Neural progenitor cell (in vitro differentiated cells): ENCODE data around the gene ERICH6. TPM values are rescaled to one million over a fixed set of nuclear protein-coding genes. Genes with fewer than 3 reads are reported as not detected.

Experiments used
- DNase-seq: peaks from one replicate; pipeline ENCODE4 v3.0.0-alpha.2; 2016; ENCODE audit warnings: low spot score
- H2AFZ ChIP-seq: fragments of 200-600 bp; sonication (generic); replicated peaks from 2 replicates; pipeline ENCODE4 v1.6.1; 2016; ENCODE audit warnings: antibody characterized with exemption
- H3F3A ChIP-seq: fragments of 200-600 bp; sonication (generic); 2 replicates; pipeline ENCODE4 v1.6.1; 2016; ENCODE audit warnings: antibody characterized with exemption, low read depth
- H3K27ac ChIP-seq: fragments of 200-600 bp; sonication (generic); 2 replicates; pipeline ENCODE4 v1.5.1; 2016; ENCODE audit warnings: mild to moderate bottlenecking
- H3K27me3 ChIP-seq: fragments of 200-600 bp; sonication (generic); 2 replicates; pipeline ENCODE4 v1.6.1; 2016; ENCODE audit warnings: mild to moderate bottlenecking, moderate library complexity
- H3K36me3 ChIP-seq: fragments of 200-600 bp; sonication (generic); 2 replicates; pipeline ENCODE4 v1.5.1; 2016
- H3K4me1 ChIP-seq: fragments of 200-600 bp; sonication (generic); 2 replicates; pipeline ENCODE4 v1.6.1; 2016; ENCODE audit warnings: mixed run types
- H3K4me2 ChIP-seq: fragments of 200-600 bp; sonication (generic); 2 replicates; pipeline ENCODE4 v1.6.1; 2016
- H3K4me3 ChIP-seq: fragments of 200-600 bp; sonication (generic); 2 replicates; pipeline ENCODE4 v1.5.1; 2016
- H3K79me2 ChIP-seq: fragments of 200-600 bp; sonication (generic); 2 replicates; pipeline ENCODE4 v1.6.1; 2016; ENCODE audit warnings: low read depth
- H3K9ac ChIP-seq: fragments of 200-600 bp; sonication (generic); 2 replicates; pipeline ENCODE4 v1.6.1; 2016
- H3K9me3 ChIP-seq: fragments of 200-600 bp; sonication (generic); 2 replicates; pipeline ENCODE4 v1.5.1; 2016; ENCODE audit warnings: low read depth
- H4K20me1 ChIP-seq: fragments of 200-600 bp; sonication (generic); 2 replicates; pipeline ENCODE4 v1.6.1; 2016; ENCODE audit warnings: low read depth
- H3K27ac Mint-ChIP-seq: 3 replicates; pipeline ENCODE4 v1.8.0; 2021; ENCODE audit warnings: mixed read lengths
- H3K27me3 Mint-ChIP-seq: 2 replicates; pipeline ENCODE4 v1.8.0; 2022; ENCODE audit warnings: low read depth, mild to moderate bottlenecking, inconsistent platforms, moderate library complexity, mixed read lengths; ENCODE audit not compliant: insufficient read depth
- H3K36me3 Mint-ChIP-seq: 3 replicates; pipeline ENCODE4 v1.8.0; 2021; ENCODE audit warnings: mixed read lengths
- H3K4me1 Mint-ChIP-seq: 3 replicates; pipeline ENCODE4 v1.8.0; 2021; ENCODE audit warnings: mixed read lengths
- H3K4me3 Mint-ChIP-seq: 3 replicates; pipeline ENCODE4 v1.8.0; 2021; ENCODE audit warnings: mild to moderate bottlenecking, moderate library complexity, mixed read lengths
- H3K9me3 Mint-ChIP-seq: 3 replicates; pipeline ENCODE4 v1.8.0; 2020; ENCODE audit warnings: mixed read lengths
- CTCF ChIP-seq: fragments of 200-600 bp; sonication (generic); IDR thresholded peaks from 2 replicates; pipeline ENCODE4 v1.5.1; 2017; ENCODE audit warnings: antibody characterized with exemption, mild to moderate bottlenecking
- EZH2 ChIP-seq: fragments of 200-600 bp; sonication (generic); IDR thresholded peaks from 2 replicates; pipeline ENCODE4 v1.6.1; 2017; ENCODE audit warnings: antibody characterized with exemption, mild to moderate bottlenecking, moderate library complexity
- EZH2phosphoT487 ChIP-seq: fragments of 200-600 bp; sonication (generic); IDR thresholded peaks from 2 replicates; pipeline ENCODE4 v1.6.1; 2017; ENCODE audit warnings: antibody characterized with exemption
- total RNA-seq: library from RNA; depleted of rRNA; stranded (reverse); fragments of >200 nt; gene quantifications from 2 replicates; pipeline ENCODE4 v1.2.3, GENCODE V29; 2015; ENCODE audit warnings: low replicate concordance

Gene ERICH6
- total RNA-seq, 1 donor from 2014 or later = not detected

- H3K9me3 Mint-ChIP-seq = no peaks in the 10 kb centered on the region
- H3K4me1 Mint-ChIP-seq = peaks cover 22% of the 10 kb centered on the region
- Histone ChIP-seq H3K27me3 (no peaks in the 10 kb centered on the region), H3F3A (no peaks in the 10 kb centered on the region), H3K79me2 (no peaks in the 10 kb centered on the region), H3K27ac (no peak overlapping the region), H2AFZ (no peak overlapping the region), H3K4me2 (no peak overlapping the region), H3K9me3 (no peaks in the 10 kb centered on the region), H3K36me3 (no peaks in the 10 kb centered on the region), H4K20me1 (peaks cover 3% of the 10 kb centered on the region), H3K4me3 (no peak overlapping the region), H3K9ac (no peak overlapping the region), H3K4me1 (peaks cover 11% of the 10 kb centered on the region)
- no peak overlapping the region for H3K27ac Mint-ChIP-seq
- H3K36me3 Mint-ChIP-seq = peaks cover 4% of the 10 kb centered on the region
- DNase-seq = no peak
- H3K4me3 Mint-ChIP-seq = no peak overlapping the region
- TF ChIP-seq EZH2phosphoT487 (no peak), CTCF (no peak), EZH2 (no peak)
- H3K27me3 Mint-ChIP-seq = no peaks in the 10 kb centered on the region
Measured at GRCh38 chr3:150742679-150743078, 39.0 kb upstream of the ERICH6 start.

- H3K4me3 ChIP-seq = no peak overlapping the region
- no peak overlapping the region for H3K4me2 ChIP-seq
- no peaks in the 10 kb centered on the region for H3K9me3 Mint-ChIP-seq
- no peaks in the 10 kb centered on the region for H3F3A ChIP-seq
- no peaks in the 10 kb centered on the region for H3K36me3 ChIP-seq
- no peak overlapping the region for H3K4me3 Mint-ChIP-seq
- peaks cover 25% of the 10 kb centered on the region for H3K4me1 Mint-ChIP-seq
- H3K27ac Mint-ChIP-seq = no peak overlapping the region
- H3K27me3 ChIP-seq = no peaks in the 10 kb centered on the region
- TF ChIP-seq EZH2 (no peak), CTCF (no peak), EZH2phosphoT487 (no peak)
- H3K36me3 Mint-ChIP-seq = peaks cover 4% of the 10 kb centered on the region
- no peaks in the 10 kb centered on the region for H3K27me3 Mint-ChIP-seq
- H3K27ac ChIP-seq = no peak overlapping the region
- DNase-seq = no peak
- H3K4me1 ChIP-seq = peaks cover 11% of the 10 kb centered on the region
- H3K9ac ChIP-seq = no peak overlapping the region
- H3K9me3 ChIP-seq = no peaks in the 10 kb centered on the region
- no peaks in the 10 kb centered on the region for H3K79me2 ChIP-seq
- H2AFZ ChIP-seq = no peak overlapping the region
- H4K20me1 ChIP-seq = no peaks in the 10 kb centered on the region
Measured at GRCh38 chr3:150742141-150742523, 38.4 kb upstream of the ERICH6 start.

GRCh38 chr3:150741497-150742140 lies 37.9 kb upstream of the ERICH6 start:
- Mint-ChIP-seq H3K4me1 (peaks cover 25% of the 10 kb centered on the region), H3K27ac (no peak overlapping the region)
- H4K20me1 ChIP-seq = no peaks in the 10 kb centered on the region

More at GRCh38 chr3:150741497-150742140, 37.9 kb upstream of the ERICH6 start:
- Histone ChIP-seq H3K79me2 (no peaks in the 10 kb centered on the region), H3K9ac (no peak overlapping the region), H3K27me3 (no peaks in the 10 kb centered on the region), H2AFZ (no peak overlapping the region), H3K36me3 (no peaks in the 10 kb centered on the region), H3K9me3 (no peaks in the 10 kb centered on the region), H3K4me1 (peaks cover 11% of the 10 kb centered on the region), H3F3A (no peaks in the 10 kb centered on the region), H3K4me3 (no peak overlapping the region), H3K4me2 (no peak overlapping the region), H3K27ac (no peak overlapping the region)
- DNase-seq = no peak
- H3K27me3 Mint-ChIP-seq = no peaks in the 10 kb centered on the region
- H3K9me3 Mint-ChIP-seq = no peaks in the 10 kb centered on the region
- no peak overlapping the region for H3K4me3 Mint-ChIP-seq
- H3K36me3 Mint-ChIP-seq = peaks cover 4% of the 10 kb centered on the region
- no peak for TF ChIP-seq EZH2
- no peak for TF ChIP-seq CTCF
- no peak for TF ChIP-seq EZH2phosphoT487
